K562 (cell line): ENCODE results near the gene RNF11. TPM values are rescaled to one million over a fixed set of nuclear protein-coding genes. Genes with fewer than 3 reads are reported as not detected.

Experiments used
- ATAC-seq: fragments of 200-7000 bp; cut with Tn5 transposase; 3 replicates; pipeline ENCODE4 v1.9.1; 2020; ENCODE audit warnings: moderate library complexity
- BruUV-seq: library from RNA; stranded (reverse); fragments of 400-500 nt; replicated peaks from 2 replicates; lab custom pipeline; 2021; lab: Mats Ljungman, UMichigan
- CTCF ChIA-PET: fragments of 300-600 bp; formaldehyde crosslinking; extraction: SDS; loops from one replicate; lab custom pipeline; 2021; ENCODE audit warnings: low intra/inter-chr PET ratio; lab: Yijun Ruan, JAX
- POLR2A ChIA-PET: fragments of 300-600, 350-650 bp; sonication (Branson Sonifier 250); formaldehyde crosslinking; extraction: SDS; loops from one replicate; lab custom pipeline; 2021; ENCODE audit warnings: antibody characterized with exemption, inconsistent platforms; lab: Yijun Ruan, JAX
- DNase-seq, 4 experiments: peaks; one replicate each; pipeline versions ENCODE4 v3.0.0 to v3.0.0-alpha.2; 2011 to 2018; ENCODE audit warnings: low spot score in 3 of 4, mixed read lengths in 3 of 4; ENCODE audit errors: extremely low read depth in 1 of 4
- FAIRE-seq: peaks from 2 replicates; lab custom pipeline; 2011; peaks lifted over from hg19 to GRCh38; lab: Jason Lieb, UNC
- H2AFZ ChIP-seq: 2 replicates; pipeline ENCODE4 v1.6.0; 2011; ENCODE audit warnings: low read depth, low read length, control low read depth, inconsistent platforms
- H3K27ac ChIP-seq: fragments of 200-600 bp; 3 replicates; pipeline ENCODE4 v1.8.0; 2011; ENCODE audit warnings: low read depth, mild to moderate bottlenecking, control low read depth, inconsistent platforms, low read length, moderate library complexity, mixed read lengths; ENCODE audit errors: extremely low read depth
- H3K27me3 ChIP-seq, 2 experiments: fragments of 300-600 bp in 1 of 2; 2 replicates in 1 of 2; 3 replicates in 1 of 2; pipeline versions ENCODE4 v1.6.0 to v1.8.0; 2011; ENCODE audit warnings: inconsistent platforms in 2 of 2, low read length in 2 of 2, mild to moderate bottlenecking in 1 of 2, mixed read lengths in 1 of 2, moderate library complexity in 1 of 2; ENCODE audit not compliant: control insufficient read depth in 2 of 2, insufficient read depth in 2 of 2
- H3K36me3 ChIP-seq: fragments of 300-600 bp; 3 replicates; pipeline ENCODE4 v1.8.0; 2011; ENCODE audit warnings: mild to moderate bottlenecking, low read length, inconsistent platforms; ENCODE audit not compliant: control insufficient read depth, insufficient read depth
- H3K4me1 ChIP-seq, 2 experiments: fragments of 200-600 bp in 1 of 2; replicated peaks in 1 of 2; 2 replicates in 1 of 2; 3 replicates in 1 of 2; pipeline versions ENCODE4 v1.5.1 to v1.8.0; 2011; ENCODE audit warnings: inconsistent platforms in 2 of 2, low read length in 2 of 2, mild to moderate bottlenecking in 1 of 2, mixed read lengths in 1 of 2, moderate library complexity in 1 of 2; ENCODE audit not compliant: control insufficient read depth in 2 of 2, insufficient read depth in 2 of 2
- H3K4me2 ChIP-seq: 2 replicates; pipeline ENCODE4 v1.6.1; 2011; ENCODE audit warnings: low read length, control low read depth, inconsistent platforms, mixed read lengths; ENCODE audit not compliant: insufficient read depth
- H3K4me3 ChIP-seq: fragments of 200-600 bp; sonication (generic), shearing (Covaris generic); 2 replicates; pipeline ENCODE4 v1.5.1; 2016; ENCODE audit warnings: control low read depth, inconsistent platforms
- H3K79me2 ChIP-seq: fragments of 200-600 bp; 3 replicates; pipeline ENCODE4 v1.8.0; 2011; ENCODE audit warnings: low read length, inconsistent platforms; ENCODE audit not compliant: control insufficient read depth, insufficient read depth
- H3K9ac ChIP-seq, 2 experiments: 2 replicates each; pipeline versions ENCODE4 v1.6.0 to v1.6.1; 2011; ENCODE audit warnings: low read depth in 2 of 2, low read length in 2 of 2, control low read depth in 1 of 2, inconsistent platforms in 1 of 2, mild to moderate bottlenecking in 1 of 2, mixed read lengths in 1 of 2; ENCODE audit not compliant: insufficient read depth in 1 of 2
- H3K9me1 ChIP-seq: one replicate; pipeline ENCODE4 v1.6.0; 2011; ENCODE audit warnings: inconsistent platforms, mild to moderate bottlenecking, low read length, moderate library complexity; ENCODE audit not compliant: control insufficient read depth, insufficient read depth
- H3K9me3 ChIP-seq: replicated peaks from 2 replicates; pipeline ENCODE4 v1.5.1; 2011; ENCODE audit warnings: low read depth, low read length, inconsistent platforms; ENCODE audit not compliant: control insufficient read depth, insufficient read depth
- H4K20me1 ChIP-seq: replicated peaks from 2 replicates; pipeline ENCODE4 v1.6.1; 2011; ENCODE audit warnings: low read length, inconsistent platforms, mixed read lengths; ENCODE audit not compliant: control insufficient read depth, insufficient read depth
- ARID1B ChIP-seq: fragments of 450-650 bp; IDR thresholded peaks from 2 replicates; pipeline ENCODE4 v1.6.1; 2016; ENCODE audit warnings: antibody characterized with exemption, mild to moderate bottlenecking, inconsistent platforms
- GATA2 ChIP-seq: sonication (generic); formaldehyde crosslinking; IDR thresholded peaks from 2 replicates; pipeline ENCODE4 v1.4.0; 2020; ENCODE audit warnings: mild to moderate bottlenecking, missing genetic modification reagents
- MAFK ChIP-seq: IDR thresholded peaks from 2 replicates; pipeline ENCODE4 v1.6.1; 2011; ENCODE audit warnings: low read length, improper control_type of control experiment
- MLX ChIP-seq, 2 experiments: fragments of 450-650 bp in 1 of 2; sonication (generic) in 1 of 2; formaldehyde crosslinking; conservative IDR thresholded peaks; 2 replicates each; pipeline versions ENCODE4 v1.4.0 to v1.8.1; 2020 to 2022; ENCODE audit warnings: mild to moderate bottlenecking in 1 of 2, missing genetic modification reagents in 1 of 2
- PML ChIP-seq: IDR thresholded peaks from 2 replicates; pipeline ENCODE4 v1.6.1; 2012; ENCODE audit warnings: low read length, inconsistent platforms
- PURB ChIP-seq: sonication (generic); formaldehyde crosslinking; IDR thresholded peaks from 2 replicates; pipeline ENCODE4 v1.9.0; 2021; ENCODE audit warnings: low read depth, mild to moderate bottlenecking, missing genetic modification reagents
- SMAD4 ChIP-seq: fragments of 250-450 bp; sonication (Bioruptor Pico); conservative IDR thresholded peaks from 2 replicates; pipeline ENCODE4 v1.8.0; 2021; ENCODE audit warnings: inconsistent platforms, mild to moderate bottlenecking, moderate library complexity
- SMARCE1 ChIP-seq: fragments of 450-650 bp; IDR thresholded peaks from 2 replicates; pipeline ENCODE4 v1.7.1; 2016; ENCODE audit warnings: mild to moderate bottlenecking
- SRSF7 ChIP-seq: fragments of 200-400 bp; formaldehyde crosslinking; optimal IDR thresholded peaks from 2 replicates; pipeline ENCODE3; 2017; ENCODE audit warnings: mild to moderate bottlenecking, low read depth, low read length
- ZNF316 ChIP-seq: fragments of 450-650 bp; IDR thresholded peaks from 2 replicates; pipeline ENCODE4 v1.6.1; 2016
- ZNF609 ChIP-seq: sonication (generic); formaldehyde crosslinking; IDR thresholded peaks from 2 replicates; pipeline ENCODE4 v1.8.1; 2023; ENCODE audit warnings: missing genetic modification reagents, mild to moderate bottlenecking, borderline replicate concordance
- ZNF77 ChIP-seq: fragments of 250-450 bp; sonication (Bioruptor Pico); IDR thresholded peaks from 2 replicates; pipeline ENCODE4 v1.5.0; 2020
- ZNF785 ChIP-seq: fragments of 250-450 bp; sonication (Bioruptor Pico); IDR thresholded peaks from 2 replicates; pipeline ENCODE4 v1.4.0; 2020; ENCODE audit warnings: mild to moderate bottlenecking
- in situ Hi-C: fragments of 300-500 bp; cut with MboI; formaldehyde crosslinking; loops from 4 replicates; pipeline ENCODE4 v1.15.0; 2018; ENCODE audit warnings: inconsistent platforms, mixed read lengths
- intact Hi-C: fragments of 100-400 bp; cut with micrococcal nuclease; formaldehyde crosslinking; loops from 2 replicates; pipeline ENCODE4 v1.14.2; 2022
- polyA plus RNA-seq, 8 experiments: library from polyadenylated mRNA; depleted of rRNA in 4 of 8; stranded (reverse) in 5 of 8; unstranded in 3 of 8; fragments of >200 nt; fragmentation: Nextera tagmentation in 2 of 8; fragmentation: Illumina TruSeq in 1 of 8; extraction: Ambion mirVana in 2 of 8; extraction: Trizol in 1 of 8; gene quantifications; 2 replicates each; pipeline versions ENCODE4 v1.2.1 to v1.2.3, GENCODE V29; 2011 to 2014; ENCODE audit warnings: inconsistent platforms in 1 of 8, missing spikeins in 1 of 8
- total RNA-seq, 7 experiments: library from RNA; depleted of rRNA in 6 of 7; stranded (reverse); fragments of >200 nt in 6 of 7; fragmentation: Illumina TruSeq in 2 of 7; extraction: Trizol in 2 of 7; gene quantifications; 2 replicates each; pipeline versions ENCODE4 v1.2.1 to v1.2.3, GENCODE V29; 2011 to 2021; ENCODE audit warnings: low replicate concordance in 1 of 7

Gene RNF11
- total and polyA plus RNA-seq, 9 of the 15 experiments (the other 6 are each of a cell fraction or from before 2014, with no cell fraction given), result 5.7 to 34.3 (median 23.1) TPM

- peak; percentile 97 for TF ChIP-seq SMAD4
Observed at GRCh38 chr1:51235673-51236530, at the start of gene RNF11 (continued).

- H3K4me1 ChIP-seq, result peaks cover 0 to 3% of the 10 kb centered on the region in 2 experiments; a peak in 1 of 5 replicates
- no peak for DNase-seq
- no peaks in the 10 kb centered on the region for H3K36me3 ChIP-seq
- H4K20me1 ChIP-seq, result no peaks in the 10 kb centered on the region
- BruUV-seq, result no TSS peak
- H2AFZ ChIP-seq, result no peak overlapping the region
- no peak for FAIRE-seq
- no peaks in the 10 kb centered on the region for H3K79me2 ChIP-seq
- no peak for ATAC-seq
- H3K4me2 ChIP-seq, result no peak overlapping the region
- CTCF ChIA-PET, result interaction anchor here (2.4 to 5.9 kb wide), 2 partner anchors 314 to 414 kb away, joined by 22 to 58 read pairs; no protein-coding TSS in a partner anchor
- H3K9me3 ChIP-seq, result no peaks in the 10 kb centered on the region
- H3K4me3 ChIP-seq, result no peak overlapping the region
- H3K27me3 ChIP-seq, result peaks cover 0 to 8% of the 10 kb centered on the region in 2 experiments; a peak in 1 of 5 replicates
- no peak overlapping the region for H3K27ac ChIP-seq
- intact Hi-C loops, result no loop called here
- H3K9me1 ChIP-seq, result no peaks in the 10 kb centered on the region
- in situ Hi-C loops, result loop anchor here (10.0 kb wide), 1 partner anchor 263 kb away; no protein-coding TSS in a partner anchor
- H3K9ac ChIP-seq, result no peak overlapping the region
- POLR2A ChIA-PET, result interaction anchor here (1.0 to 1.5 kb wide), 3 partner anchors 9 to 220 kb away, joined by 3 read pairs; no protein-coding TSS in a partner anchor
- no peak for TF ChIP-seq ZNF609 (CRISPR knock-in tag)
- no peak for TF ChIP-seq SRSF7
- no peak for TF ChIP-seq SMARCE1
- no peak for TF ChIP-seq ARID1B
- TF ChIP-seq ZNF785 (CRISPR knock-in tag), result no peak
- TF ChIP-seq MAFK, result peak; percentile 72
- TF ChIP-seq PML, result no peak
- TF ChIP-seq ZNF316, result peak; percentile 82
- TF ChIP-seq PURB, result no peak
- no peak for TF ChIP-seq GATA2 (CRISPR knock-in tag)
- TF ChIP-seq ZNF77 (CRISPR knock-in tag), result no peak
- TF ChIP-seq MLX (CRISPR knock-in tag; conservative IDR thresholded peaks at IDR 0.05), result no peak
Observed at GRCh38 chr1:51188230-51188629, 47.8 kb upstream of the RNF11 start.
